ENCODE data around the gene TSACC.

DNA sequence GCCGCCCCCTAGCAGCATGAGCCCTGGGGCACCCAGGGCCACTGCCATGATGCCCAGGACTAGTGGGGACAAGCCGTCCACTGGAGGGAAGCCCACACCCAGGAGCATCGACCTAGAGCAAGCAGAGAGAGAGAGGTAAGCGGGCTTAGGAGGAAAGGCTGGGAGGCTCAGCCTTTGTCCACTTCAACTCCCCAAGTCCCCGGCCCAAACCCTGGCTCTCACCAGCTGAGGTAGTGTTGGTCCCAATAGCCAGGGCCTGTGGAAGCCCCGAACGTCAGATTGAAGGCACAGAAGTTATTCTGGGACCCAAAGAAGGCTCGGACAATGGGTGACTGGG, 45.3 kb upstream of the TSACC start:
- TF ChIP-seq YY1 (IDR thresholded peaks at IDR 0.05; ENCODE audit: insufficient read depth, insufficient read length), result no peak
- TF ChIP-seq ZNF274 (IDR thresholded peaks at IDR 0.05; ENCODE audit: low read depth, low read length), result no peak
- no peak for TF ChIP-seq SUZ12 (IDR thresholded peaks at IDR 0.05; ENCODE audit: extremely low read depth, insufficient read depth, insufficient read length)

Data from NT2/D1 (cell line).